IPS-18c (cell line): ENCODE measurements around the gene DUOXA1.
A peak's percentile ranks its signal among the peaks of the same experiment; 100 is the strongest.

Experiments used
- H3K4me3 ChIP-seq: 2 replicates; pipeline ENCODE4 v1.7.0; 2013; ENCODE audit warnings: low read depth, mild to moderate bottlenecking, low read length, moderate library complexity; ENCODE audit not compliant: insufficient read depth
- H3K9me3 ChIP-seq: one replicate; pipeline ENCODE4 v1.6.1; 2013; ENCODE audit warnings: mild to moderate bottlenecking, low read length, moderate library complexity; ENCODE audit not compliant: control insufficient read depth, insufficient read depth

DUOXA1 gene

GRCh38 chr15:45120081-45120972 lies 9.4 kb downstream of the DUOXA1 start:
- Histone ChIP-seq H3K4me3 (no peak overlapping the region), H3K9me3 (peaks cover 3% of the 10 kb centered on the region)

DNA sequence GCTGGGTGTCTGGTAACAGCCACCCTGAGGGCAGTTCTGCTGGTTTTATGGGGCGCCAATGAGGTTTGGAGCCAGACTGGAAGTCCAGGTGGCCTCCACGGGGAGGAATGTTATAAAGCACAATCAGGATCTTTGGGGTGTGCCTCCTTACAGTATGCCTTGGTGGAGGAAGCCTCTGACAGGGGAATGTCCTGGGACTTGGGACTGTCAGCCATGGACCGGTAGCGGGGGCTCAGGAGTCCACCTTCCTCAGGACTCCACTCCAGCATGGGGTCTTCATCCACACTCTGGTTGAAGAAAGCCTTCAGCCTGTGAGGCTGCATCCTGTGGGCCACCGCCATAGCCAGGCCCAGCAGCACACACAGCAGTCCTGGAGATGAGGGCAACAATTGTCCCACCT lies 10.7 kb downstream of the DUOXA1 start:
- Histone ChIP-seq H3K4me3 (no peak overlapping the region), H3K9me3 (peaks cover 3% of the 10 kb centered on the region)

GRCh38 chr15:45118131-45118588 lies 11.5 kb downstream of the DUOXA1 start:
- H3K4me3 ChIP-seq = no peak overlapping the region; the same call in 1 of the 2 replicates
- peaks cover 3% of the 10 kb centered on the region for H3K9me3 ChIP-seq

- Histone ChIP-seq H3K4me3 (peak overlapping the region; percentile 29), H3K9me3 (peaks cover 3% of the 10 kb centered on the region)
Observed at GRCh38 chr15:45117308-45118130, 12.2 kb downstream of the DUOXA1 start.

GRCh38 chr15:45116482-45117307 lies 13.0 kb downstream of the DUOXA1 start:
- peaks cover 3% of the 10 kb centered on the region for H3K9me3 ChIP-seq
- H3K4me3 ChIP-seq = no peak overlapping the region; the same call in 1 of the 2 replicates

DNA sequence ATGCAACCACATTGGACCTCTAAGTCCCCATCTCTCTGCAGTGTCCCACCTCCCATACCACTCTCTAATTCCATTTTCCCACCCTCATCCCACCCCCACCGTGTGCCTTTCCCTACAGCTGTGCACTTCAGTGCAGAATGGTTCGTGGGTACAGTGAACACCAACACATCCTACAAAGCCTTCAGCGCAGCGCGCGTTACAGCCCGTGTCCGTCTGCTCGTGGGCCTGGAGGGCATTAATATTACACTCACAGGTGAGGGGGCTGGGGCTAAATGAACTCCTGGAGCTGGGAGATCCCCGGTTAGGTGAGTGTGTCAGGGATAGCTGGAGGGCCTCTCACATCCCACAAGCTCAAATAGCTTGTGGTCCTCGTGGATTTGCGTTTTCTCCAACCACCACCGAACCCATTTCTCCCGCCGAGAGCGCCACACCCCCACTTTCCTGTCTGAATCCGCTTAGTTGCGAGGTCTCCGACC lies 13.6 kb downstream of the DUOXA1 start:
- H3K4me3 ChIP-seq = no peak overlapping the region

GRCh38 chr15:45115312-45115820 lies 14.3 kb downstream of the DUOXA1 start:
- Histone ChIP-seq H3K4me3 (no peak overlapping the region), H3K9me3 (peaks cover 3% of the 10 kb centered on the region)

More for the DNA sequence above, 13.6 kb downstream of the DUOXA1 start:
- H3K9me3 ChIP-seq = peaks cover 3% of the 10 kb centered on the region

GRCh38 chr15:45114751-45115085 lies 15.0 kb downstream of the DUOXA1 start:
- H3K4me3 ChIP-seq = no peak overlapping the region
- peaks cover 3% of the 10 kb centered on the region for H3K9me3 ChIP-seq

- H3K4me3 ChIP-seq = peak within 1 kb of the TSS; percentile 32
- peaks cover 3% of the 10 kb centered on the region for H3K9me3 ChIP-seq
Observed at GRCh38 chr15:45114076-45114750, 15.5 kb downstream of the DUOXA1 start, which contains the start of the genes DUOX2 and DUOXA2. Gene DUOX2, minus strand, starts transcription at chr15:45114172. Its CDS starts 761 bp downstream, at chr15:45113411. Gene DUOXA2, plus strand, starts transcription at chr15:45114326. Its CDS starts 280 bp downstream, at chr15:45114606.

- peaks cover 3% of the 10 kb centered on the region for H3K9me3 ChIP-seq
- peak overlapping the region; percentile 32; the same call in 1 of the 2 replicates for H3K4me3 ChIP-seq
Observed at GRCh38 chr15:45113380-45113990, 16.2 kb downstream of the DUOXA1 start.

GRCh38 chr15:45112591-45113379 lies 16.9 kb downstream of the DUOXA1 start:
- Histone ChIP-seq H3K9me3 (peaks cover 3% of the 10 kb centered on the region), H3K4me3 (peak overlapping the region; percentile 32)

DNA sequence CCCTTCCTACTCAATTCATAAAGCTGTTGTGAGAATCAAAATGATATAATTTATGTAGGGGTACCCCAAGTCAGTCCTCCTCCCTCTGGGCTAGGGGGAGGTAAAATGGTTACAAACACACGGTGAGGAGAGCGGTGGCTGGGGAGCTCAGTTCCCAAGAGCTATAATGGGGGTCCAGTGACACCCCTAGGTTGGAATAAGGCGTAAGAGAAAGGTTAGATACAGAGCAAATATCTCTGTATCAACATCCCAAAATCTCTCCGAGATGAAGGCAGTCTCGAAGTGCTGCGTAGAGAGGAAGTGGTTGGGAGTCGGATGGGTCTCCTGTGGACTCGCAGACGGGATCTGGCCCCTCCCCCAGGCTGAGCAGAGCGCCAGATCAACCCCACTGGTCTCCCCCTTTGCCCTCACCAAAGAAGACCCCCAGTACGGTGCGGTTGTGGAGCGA lies 17.5 kb downstream of the DUOXA1 start:
- Histone ChIP-seq H3K4me3 (peak overlapping the region; percentile 32), H3K9me3 (peaks cover 3% of the 10 kb centered on the region)

GRCh38 chr15:45111390-45112142 lies 18.1 kb downstream of the DUOXA1 start:
- Histone ChIP-seq H3K4me3 (peak overlapping the region; percentile 32; the same call in 1 of the 2 replicates), H3K9me3 (peaks cover 2% of the 10 kb centered on the region)

- Histone ChIP-seq H3K4me3 (no peak overlapping the region), H3K9me3 (no peaks in the 10 kb centered on the region)
Observed at GRCh38 chr15:45110256-45110820, 19.3 kb downstream of the DUOXA1 start.
